Nephron (organoid): ENCODE measurements around the gene MLLT6.

Experiments used
- H3K27ac Mint-ChIP-seq, 3 experiments: 2 replicates each; pipeline ENCODE4 v1.8.0; 2020; ENCODE audit warnings: mixed read lengths in 3 of 3, mild to moderate bottlenecking in 2 of 3, moderate library complexity in 1 of 3
- H3K27me3 Mint-ChIP-seq: 2 replicates; pipeline ENCODE4 v1.8.0; 2021; ENCODE audit warnings: low read depth, mild to moderate bottlenecking, moderate library complexity, mixed read lengths
- H3K36me3 Mint-ChIP-seq: 2 replicates; pipeline ENCODE4 v1.8.0; 2020; ENCODE audit warnings: low read depth, mixed read lengths
- H3K4me1 Mint-ChIP-seq: 2 replicates; pipeline ENCODE4 v1.8.0; 2020; ENCODE audit warnings: mixed read lengths
- H3K4me3 Mint-ChIP-seq, 3 experiments: 2 replicates each; pipeline ENCODE4 v1.8.0; 2020; ENCODE audit warnings: mild to moderate bottlenecking in 3 of 3, mixed read lengths in 3 of 3, moderate library complexity in 2 of 3
- H3K9me3 Mint-ChIP-seq: 2 replicates; pipeline ENCODE4 v1.8.0; 2020; ENCODE audit warnings: mixed read lengths
- TF ChIP-seq, protein P1 (sequence below), 3 experiments: fragments of 200-600 bp; sonication (generic); IDR thresholded peaks; one replicate each; pipeline ENCODE4 v1.5.0; 2021; ENCODE audit warnings: antibody characterized with exemption in 3 of 3; ENCODE audit not compliant: unreplicated experiment in 3 of 3

Gene MLLT6

GRCh38 chr17:38705523-38705802 is 390 bp downstream of the MLLT6 start:
- peaks cover 16% of the 10 kb centered on the region for H3K36me3 Mint-ChIP-seq
- peak overlapping the region; percentile 81 to 96 (median 95) for H3K4me3 Mint-ChIP-seq
- H3K4me1 Mint-ChIP-seq = peaks cover 68% of the 10 kb centered on the region
- H3K9me3 Mint-ChIP-seq = no peaks in the 10 kb centered on the region
- peaks cover 31% of the 10 kb centered on the region for H3K27me3 Mint-ChIP-seq
- TF ChIP-seq, protein P1, sequence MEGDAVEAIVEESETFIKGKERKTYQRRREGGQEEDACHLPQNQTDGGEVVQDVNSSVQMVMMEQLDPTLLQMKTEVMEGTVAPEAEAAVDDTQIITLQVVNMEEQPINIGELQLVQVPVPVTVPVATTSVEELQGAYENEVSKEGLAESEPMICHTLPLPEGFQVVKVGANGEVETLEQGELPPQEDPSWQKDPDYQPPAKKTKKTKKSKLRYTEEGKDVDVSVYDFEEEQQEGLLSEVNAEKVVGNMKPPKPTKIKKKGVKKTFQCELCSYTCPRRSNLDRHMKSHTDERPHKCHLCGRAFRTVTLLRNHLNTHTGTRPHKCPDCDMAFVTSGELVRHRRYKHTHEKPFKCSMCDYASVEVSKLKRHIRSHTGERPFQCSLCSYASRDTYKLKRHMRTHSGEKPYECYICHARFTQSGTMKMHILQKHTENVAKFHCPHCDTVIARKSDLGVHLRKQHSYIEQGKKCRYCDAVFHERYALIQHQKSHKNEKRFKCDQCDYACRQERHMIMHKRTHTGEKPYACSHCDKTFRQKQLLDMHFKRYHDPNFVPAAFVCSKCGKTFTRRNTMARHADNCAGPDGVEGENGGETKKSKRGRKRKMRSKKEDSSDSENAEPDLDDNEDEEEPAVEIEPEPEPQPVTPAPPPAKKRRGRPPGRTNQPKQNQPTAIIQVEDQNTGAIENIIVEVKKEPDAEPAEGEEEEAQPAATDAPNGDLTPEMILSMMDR (IDR thresholded peaks at IDR 0.05; ENCODE audit: unreplicated experiment in 3 of 3) = no peak
- peak overlapping the region in 1 of 3 experiments; percentile 98 for H3K27ac Mint-ChIP-seq

DNA sequence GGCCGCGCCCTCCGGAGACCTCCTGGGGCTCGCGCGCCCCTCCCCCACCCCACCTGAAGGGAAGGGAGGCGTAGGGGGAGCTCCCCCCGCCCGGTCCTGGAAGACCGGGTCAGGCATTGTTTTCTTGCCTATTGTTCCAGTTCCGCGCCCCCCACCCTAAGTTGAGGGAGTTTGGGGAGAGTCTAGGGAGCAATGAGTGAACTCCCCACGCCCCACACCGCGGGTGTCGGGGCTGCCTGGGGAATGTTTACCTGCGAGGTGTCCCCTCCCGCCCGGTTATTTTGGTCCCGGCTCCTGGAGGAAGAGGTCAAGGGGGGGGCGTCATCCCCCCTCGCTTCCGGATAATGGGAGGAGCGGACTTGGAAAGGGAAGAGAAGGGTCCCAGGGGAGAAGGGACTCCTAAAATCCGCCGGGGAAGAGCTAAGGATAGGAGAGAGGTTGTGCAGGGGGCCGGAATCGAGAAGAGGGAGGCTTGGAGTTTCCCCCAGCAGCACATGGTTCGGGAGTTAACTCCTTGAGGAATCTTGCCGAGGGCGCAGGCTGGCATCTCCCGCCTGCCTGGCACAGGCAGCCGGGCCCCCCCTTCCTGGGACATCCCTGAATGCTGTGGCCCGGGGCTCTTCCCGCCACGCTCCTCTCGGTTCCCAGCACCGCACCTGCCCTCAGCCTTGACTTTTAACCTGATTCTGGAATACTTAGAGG is 881 bp downstream of the MLLT6 start:
- Mint-ChIP-seq H3K27me3 (peaks cover 31% of the 10 kb centered on the region), H3K4me3 (peak overlapping the region; percentile 94 to 96 (median 95)), H3K27ac (peak overlapping the region; percentile 82 to 98 (median 88)), H3K9me3 (no peaks in the 10 kb centered on the region), H3K36me3 (peaks cover 16% of the 10 kb centered on the region), H3K4me1 (peaks cover 73% of the 10 kb centered on the region)
- TF ChIP-seq, protein P1 (IDR thresholded peaks at IDR 0.05; ENCODE audit: unreplicated experiment in 3 of 3) = no peak

DNA sequence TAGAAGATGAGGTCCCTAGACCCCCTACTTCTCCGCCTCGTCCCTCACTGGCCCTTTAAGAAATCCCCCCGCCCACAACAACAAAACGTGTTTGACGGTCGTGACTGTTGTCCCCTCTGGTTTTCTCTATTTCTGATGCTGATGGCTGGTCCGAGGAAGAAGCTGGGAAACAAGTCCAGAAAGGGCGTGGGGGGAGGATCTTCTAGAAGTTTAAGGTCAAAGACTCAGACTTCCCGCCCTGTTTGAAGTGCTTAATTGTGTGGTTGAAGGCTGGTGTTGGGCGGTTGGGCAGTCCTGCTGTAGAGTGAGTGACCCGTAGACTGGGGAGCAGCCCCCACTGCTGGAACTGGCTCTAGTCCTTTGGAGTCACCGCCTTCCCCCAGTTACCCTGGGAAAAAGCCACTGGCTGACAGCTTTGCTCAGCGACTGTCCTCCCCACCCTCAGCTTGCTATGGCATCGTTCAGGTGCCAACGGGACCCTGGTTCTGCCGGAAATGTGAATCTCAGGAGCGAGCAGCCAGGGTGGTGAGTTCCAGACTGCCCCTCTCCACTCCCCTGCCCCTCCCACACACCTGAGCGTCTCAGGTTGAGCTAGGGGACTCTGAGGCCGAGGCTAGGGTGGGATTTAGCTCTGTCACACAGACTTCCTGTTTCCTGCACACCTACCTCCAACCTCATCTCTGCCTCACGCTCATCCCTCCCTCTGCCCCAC is 1.6 kb downstream of the MLLT6 start:
- peaks cover 31% of the 10 kb centered on the region for H3K27me3 Mint-ChIP-seq
- H3K27ac Mint-ChIP-seq = peak overlapping the region; percentile 82 to 98 (median 88)
- peak overlapping the region; percentile 94 to 96 (median 95) for H3K4me3 Mint-ChIP-seq
- TF ChIP-seq, protein P1 (IDR thresholded peaks at IDR 0.05; ENCODE audit: unreplicated experiment in 3 of 3) = no peak
- no peaks in the 10 kb centered on the region for H3K9me3 Mint-ChIP-seq
- H3K4me1 Mint-ChIP-seq = peaks cover 74% of the 10 kb centered on the region
- H3K36me3 Mint-ChIP-seq = peaks cover 23% of the 10 kb centered on the region

- TF ChIP-seq, protein P1 (IDR thresholded peaks at IDR 0.05; ENCODE audit: unreplicated experiment in 3 of 3) = no peak
- peaks cover 25% of the 10 kb centered on the region for H3K27me3 Mint-ChIP-seq
- no peaks in the 10 kb centered on the region for H3K9me3 Mint-ChIP-seq
- peaks cover 77% of the 10 kb centered on the region for H3K4me1 Mint-ChIP-seq
- H3K4me3 Mint-ChIP-seq = peak overlapping the region; percentile 94 to 96 (median 95)
- H3K36me3 Mint-ChIP-seq = peaks cover 24% of the 10 kb centered on the region
- H3K27ac Mint-ChIP-seq = peak overlapping the region; percentile 82 to 98 (median 83)
These were observed 2.7 kb downstream of the MLLT6 start for GRCh38 chr17:38707678-38708351.

GRCh38 chr17:38709104-38709820 is 4.2 kb downstream of the MLLT6 start:
- H3K4me3 Mint-ChIP-seq = peak overlapping the region in 2 of 3 experiments; percentile 18
- H3K27me3 Mint-ChIP-seq = peaks cover 11% of the 10 kb centered on the region

More at GRCh38 chr17:38709104-38709820, 4.2 kb downstream of the MLLT6 start:
- H3K36me3 Mint-ChIP-seq = peaks cover 28% of the 10 kb centered on the region
- H3K9me3 Mint-ChIP-seq = no peaks in the 10 kb centered on the region
- peaks cover 66% of the 10 kb centered on the region for H3K4me1 Mint-ChIP-seq
- H3K27ac Mint-ChIP-seq = peak overlapping the region; percentile 33 to 78 (median 56)
- TF ChIP-seq, protein P1 (IDR thresholded peaks at IDR 0.05; ENCODE audit: unreplicated experiment in 3 of 3) = no peak
